Activated CD4-positive, alpha-beta T cell treated with anti-CD3 and anti-CD28 coated beads for 24 hours (primary cell): ENCODE measurements around the gene OTOG.

Experiments
- DNase-seq, 2 donors: peaks; one replicate each; pipeline ENCODE4 v3.0.0-alpha.2; 2020; ENCODE audit warnings: low read depth in 2 of 2

The OTOG gene

DNA sequence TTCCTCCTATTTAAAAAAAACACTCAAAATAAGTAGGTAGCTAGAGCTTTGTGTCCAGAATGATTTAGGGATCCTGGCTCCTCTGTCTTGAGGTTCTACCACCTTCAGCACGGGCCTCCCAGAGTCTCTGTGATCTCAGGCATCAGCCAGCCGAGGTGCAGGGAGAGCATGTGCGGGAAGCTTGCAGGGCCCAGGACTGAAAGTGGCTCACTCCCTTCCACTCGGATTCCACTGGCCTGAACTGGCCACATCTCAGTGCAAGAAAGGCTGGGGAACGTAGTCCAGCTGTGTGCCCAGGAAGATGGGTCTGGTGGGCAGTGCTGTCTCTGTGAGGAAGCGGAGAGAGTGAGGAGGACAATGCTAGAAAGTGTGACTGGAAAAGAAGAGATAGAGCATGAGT, 104.0 kb downstream of the OTOG start:
- DNase-seq: no peak

DNA sequence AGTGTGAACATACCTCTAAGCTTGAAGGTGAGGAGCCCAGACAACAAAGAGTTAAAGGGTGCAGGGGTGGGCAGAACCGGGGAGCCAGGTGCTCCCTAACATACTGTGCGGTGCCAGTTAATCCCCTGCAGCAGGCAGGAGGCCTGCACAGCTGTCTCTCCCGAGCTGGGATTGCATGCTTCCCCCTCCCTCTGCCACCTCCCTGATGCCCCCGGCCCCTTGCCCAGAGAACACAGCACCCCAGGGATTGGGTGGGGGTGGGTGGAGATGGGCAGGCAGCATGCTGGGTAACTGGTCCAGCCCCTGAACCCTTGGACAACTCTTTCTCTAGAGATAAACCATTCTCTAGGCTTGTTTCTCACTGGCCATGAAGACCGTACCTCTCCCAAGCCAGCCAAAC, 104.6 kb downstream of the OTOG start:
- no peak for DNase-seq

DNA sequence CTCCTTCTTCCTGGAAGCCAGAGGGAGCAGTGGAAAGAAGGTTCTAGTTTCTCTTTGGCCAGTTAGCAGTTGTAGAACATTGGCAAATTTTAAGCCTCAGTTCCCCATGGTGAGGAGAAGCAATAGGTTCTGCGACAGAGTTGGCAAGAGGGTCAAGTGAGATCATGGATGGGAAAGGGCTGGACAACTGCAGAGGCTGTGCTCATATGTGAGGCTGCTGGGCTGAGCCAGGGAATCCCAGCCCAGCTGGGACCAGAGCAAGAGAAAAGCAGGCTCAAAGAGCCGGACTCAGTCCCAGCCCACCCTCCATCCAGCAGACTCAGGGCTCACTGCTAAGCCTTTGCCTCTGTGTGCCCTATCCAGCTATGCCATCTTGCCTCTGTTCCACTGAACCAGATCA, 105.5 kb downstream of the OTOG start:
- no peak for DNase-seq

DNA sequence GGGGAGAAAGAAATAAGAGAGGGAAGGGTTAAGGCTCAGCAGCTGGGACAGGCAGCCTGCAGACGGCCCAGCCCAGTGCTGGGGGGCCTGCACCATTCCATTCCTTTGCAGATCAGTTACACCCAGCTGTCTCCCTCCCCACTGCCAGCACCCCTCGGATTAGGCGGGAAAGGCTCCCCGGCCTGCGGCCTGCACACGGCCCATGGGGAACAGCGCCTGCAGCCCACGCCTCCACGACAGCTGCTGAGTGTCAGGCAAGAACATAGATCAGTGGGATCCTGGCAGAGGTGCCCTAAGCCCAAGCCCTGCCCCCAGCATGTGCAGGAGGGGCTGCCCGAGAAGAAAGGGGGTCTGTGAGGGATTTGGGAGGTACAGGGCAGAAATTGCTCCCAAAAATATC, 106.6 kb downstream of the OTOG start:
- DNase-seq: no peak

DNA sequence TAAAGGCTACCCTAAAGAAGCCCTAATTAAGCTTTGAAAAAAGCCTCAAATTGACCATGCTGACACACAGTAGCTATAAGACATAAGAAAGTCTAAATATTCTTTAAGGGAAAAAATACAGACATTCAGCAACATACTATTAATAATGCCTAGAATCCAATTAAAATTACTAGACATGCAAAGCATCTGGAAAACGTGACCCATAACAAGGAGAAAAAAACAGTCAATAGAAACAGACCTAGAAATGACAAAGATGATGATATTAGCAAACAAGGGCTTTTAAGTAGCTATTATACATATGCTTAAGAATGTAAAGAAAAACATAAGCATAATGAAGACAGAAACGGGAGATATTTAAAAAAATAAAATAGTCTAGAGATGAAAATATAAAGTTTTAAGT, 108.6 kb downstream of the OTOG start:
- DNase-seq: no peak

DNA sequence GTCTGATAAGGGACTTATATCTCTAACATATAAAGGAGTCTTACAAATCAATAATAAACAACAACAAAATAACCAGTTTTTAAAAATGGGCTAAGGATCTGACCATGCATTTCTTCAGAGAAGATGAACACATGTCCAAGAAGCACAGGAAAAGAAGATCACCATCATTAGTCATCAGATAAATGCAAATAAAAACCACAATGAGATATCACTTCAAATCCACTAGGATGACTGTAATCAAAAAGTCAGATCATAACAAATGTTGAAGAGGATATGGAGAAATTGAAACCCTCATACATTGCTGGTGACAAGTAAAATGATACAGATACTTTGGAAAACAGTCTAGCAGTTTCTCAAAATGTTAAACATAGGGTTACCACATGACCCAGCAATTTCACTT, 111.2 kb downstream of the OTOG start:
- DNase-seq: no peak

DNA sequence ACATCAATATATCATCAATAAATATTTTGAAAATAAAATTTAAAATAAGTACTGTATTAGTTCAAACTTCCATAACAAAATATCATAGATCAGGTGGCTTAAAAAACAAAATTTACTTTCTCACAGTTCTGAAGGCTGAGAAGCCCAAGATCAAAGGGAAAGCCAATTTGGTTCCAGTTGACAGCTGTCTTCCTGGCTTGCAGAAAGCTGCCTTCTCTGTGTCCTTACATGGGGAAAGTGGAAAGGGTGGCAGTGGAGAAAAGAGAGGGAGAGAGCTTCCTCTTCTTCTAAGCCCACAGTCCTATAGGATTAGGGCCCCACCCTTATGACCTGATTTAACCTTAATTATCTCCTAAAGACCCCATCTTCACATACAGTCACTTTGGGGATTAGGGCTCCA, 121.1 kb downstream of the OTOG start:
- no peak for DNase-seq

DNA sequence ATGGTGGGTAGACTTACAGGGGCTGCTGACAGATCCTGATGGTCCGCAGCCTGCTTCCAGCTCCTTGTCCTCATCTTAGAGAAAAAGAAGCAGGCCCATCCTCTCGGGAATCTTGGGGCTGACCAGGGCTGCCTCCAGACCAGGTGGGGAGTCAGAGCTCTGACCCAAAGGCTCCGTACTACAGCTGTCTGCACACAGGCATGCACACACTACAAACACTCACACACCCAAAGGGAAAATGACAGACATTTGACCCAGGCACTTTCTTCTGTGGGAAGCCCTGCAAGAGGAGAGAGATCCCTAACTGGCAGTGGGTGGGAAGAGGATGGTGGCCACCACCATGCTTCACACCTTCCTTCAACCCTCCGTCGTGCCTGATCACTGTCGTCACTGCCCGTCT, 125.4 kb downstream of the OTOG start:
- no peak for DNase-seq

DNA sequence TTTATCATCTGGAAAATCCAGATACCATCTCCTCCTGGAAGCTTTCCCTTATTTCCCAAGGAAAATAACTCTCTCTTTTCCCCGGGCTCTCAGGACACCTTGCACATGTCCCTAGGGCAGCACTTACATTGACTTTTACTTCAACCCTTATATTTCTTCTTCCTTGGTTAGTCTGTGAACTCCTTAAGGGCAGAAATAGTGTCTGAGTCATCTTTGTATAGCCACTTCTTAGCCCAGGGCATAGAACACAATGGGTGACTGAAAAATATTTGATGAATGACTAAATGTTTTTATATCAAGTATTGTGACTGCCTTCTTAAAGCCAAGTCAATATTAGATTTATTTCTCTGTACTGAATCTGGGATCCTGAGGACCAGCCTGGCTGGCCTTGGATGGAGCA, 126.9 kb downstream of the OTOG start:
- DNase-seq: no peak

DNA sequence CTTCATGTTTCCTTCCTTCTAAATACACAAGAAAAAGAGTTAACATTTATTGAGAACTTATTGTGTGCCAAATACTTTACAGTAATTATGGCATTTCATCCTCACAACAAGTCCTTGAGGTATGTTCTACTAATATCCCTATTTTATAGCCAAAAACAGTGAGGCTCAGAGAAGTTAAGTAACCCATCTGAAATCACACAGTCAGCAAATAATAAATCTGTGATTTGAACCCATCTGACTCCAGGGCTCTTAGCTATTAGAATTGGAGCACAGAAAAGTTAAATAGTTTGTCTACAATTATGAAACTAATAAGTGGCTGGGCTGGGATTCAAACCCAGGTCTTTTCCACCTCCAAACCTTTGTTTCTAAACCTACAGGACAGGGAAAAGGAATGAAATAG, 135.8 kb downstream of the OTOG start:
- DNase-seq: no peak

DNA sequence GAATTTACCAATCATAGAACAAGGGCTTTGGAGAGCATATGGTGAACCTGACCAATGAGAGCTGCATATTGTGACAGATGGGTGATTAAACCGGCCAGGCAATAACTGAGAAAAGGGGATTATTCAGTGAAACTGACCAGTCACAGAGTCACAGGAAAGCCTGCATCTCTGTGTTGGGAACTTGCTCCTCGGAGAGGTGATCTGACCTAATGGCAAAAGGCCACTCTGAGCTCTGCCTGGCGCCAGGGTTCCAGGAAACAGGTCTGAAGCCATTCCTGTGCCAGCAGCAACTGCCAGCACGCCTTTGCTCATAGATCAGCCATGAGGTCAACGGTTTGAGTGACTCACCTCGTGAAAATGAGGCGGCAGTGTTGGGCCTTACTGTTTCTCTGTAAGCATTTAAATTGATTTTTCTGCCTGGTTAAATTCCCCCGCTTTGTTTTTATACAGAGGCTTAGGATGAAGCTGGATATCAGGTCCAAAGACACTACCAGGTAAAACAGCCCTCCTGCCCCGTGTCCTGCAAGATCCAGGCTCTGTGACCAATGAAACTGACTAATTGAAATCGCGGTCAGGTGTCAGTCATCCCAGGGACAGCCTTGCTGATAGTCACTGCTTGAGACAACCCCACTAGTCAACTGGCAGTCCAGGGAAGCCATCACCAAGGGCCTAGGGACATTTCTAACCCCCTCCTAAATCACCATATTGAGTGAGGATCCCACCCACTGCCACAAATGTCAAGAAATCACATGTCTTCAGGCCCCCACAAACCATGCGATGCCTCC, 136.5 kb downstream of the OTOG start:
- no peak for DNase-seq

DNA sequence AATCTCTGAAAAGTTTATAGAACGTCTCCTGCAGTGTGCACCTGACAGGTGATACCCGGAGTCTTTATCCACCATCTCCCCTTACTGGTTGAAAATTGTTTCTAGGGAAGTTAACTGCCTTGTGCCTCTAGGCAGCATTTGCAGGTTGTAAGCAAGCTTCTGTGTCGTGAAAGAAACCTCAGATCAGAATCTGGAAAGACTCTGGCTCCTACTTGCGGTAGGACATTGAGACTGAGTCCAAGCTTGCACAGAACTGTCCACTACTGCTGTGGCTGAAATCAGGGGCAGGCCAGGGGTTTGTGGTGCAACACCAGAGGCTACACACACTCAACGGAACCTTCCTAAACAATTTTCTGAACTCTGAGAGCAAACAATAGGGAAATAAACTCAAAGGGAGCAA, 137.5 kb downstream of the OTOG start:
- DNase-seq: no peak

DNA sequence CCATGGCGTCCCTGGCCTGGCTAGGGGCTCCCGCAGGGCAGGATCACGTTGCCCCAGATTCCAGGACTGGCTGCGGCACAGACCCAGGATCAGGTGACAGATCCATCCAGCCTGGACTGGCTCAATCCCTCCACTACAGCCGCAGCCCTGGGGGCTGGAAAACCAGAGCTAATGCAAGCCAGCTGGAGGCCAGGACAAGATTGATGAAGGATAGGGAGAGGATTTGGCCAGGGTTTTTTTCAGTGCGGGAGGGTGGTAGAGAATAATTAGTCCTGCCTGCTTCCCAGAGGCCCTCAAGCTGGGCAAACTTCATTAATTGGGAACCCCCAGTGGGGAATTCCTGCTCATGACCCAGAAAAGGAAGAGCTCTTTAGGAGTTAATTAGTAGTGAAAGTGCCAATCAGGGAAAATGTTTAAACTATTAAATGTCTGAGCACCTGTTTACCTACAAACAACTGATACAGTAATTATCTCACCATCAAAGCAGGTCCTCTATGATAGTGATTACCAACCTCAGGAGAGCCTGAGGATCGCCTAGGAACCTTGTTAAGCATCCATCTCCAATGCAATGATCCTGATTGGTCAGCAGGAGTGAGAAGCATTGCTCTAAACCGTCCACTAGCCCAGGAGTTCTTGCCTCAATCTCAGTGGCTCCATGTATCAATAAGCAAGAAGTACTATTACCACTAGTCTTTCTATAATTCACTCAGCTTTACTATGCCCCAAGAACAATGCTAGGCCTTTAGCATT, 139.3 kb downstream of the OTOG start:
- no peak for DNase-seq

DNA sequence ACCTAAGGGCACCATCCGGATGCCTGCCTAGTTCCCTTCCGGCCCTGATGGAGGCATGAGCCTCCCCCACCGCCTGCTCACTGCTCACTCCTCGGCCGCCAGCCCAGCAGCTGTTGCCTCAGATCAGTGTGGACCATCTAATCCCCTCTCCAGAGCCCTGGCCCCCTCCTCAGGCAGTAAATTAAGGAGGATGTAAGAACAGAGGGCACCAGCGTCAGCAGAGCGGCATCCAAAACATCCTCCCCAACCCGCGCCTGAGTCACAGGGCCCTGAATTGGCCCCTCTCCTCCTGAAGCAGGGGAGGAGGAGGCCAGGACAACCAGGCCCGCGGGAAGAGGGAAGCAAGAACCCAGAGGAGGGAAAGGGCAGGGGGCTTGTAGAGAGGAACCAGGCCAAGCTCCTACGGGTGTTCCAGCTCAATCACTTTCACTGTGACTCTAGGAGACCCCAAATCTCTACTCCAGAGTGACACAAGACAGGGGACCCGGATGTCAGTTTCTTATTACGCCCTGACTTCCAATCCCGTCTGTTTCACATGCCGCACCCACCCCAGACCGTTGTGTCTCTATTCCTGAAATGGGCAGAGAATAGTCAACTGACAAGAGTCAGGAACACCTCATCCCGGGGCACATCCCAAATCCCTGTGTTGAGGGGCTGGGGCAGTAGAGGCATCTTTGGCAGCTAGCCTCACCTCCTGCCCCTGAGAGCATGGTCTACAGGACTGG, 141.0 kb downstream of the OTOG start:
- no peak for DNase-seq

DNA sequence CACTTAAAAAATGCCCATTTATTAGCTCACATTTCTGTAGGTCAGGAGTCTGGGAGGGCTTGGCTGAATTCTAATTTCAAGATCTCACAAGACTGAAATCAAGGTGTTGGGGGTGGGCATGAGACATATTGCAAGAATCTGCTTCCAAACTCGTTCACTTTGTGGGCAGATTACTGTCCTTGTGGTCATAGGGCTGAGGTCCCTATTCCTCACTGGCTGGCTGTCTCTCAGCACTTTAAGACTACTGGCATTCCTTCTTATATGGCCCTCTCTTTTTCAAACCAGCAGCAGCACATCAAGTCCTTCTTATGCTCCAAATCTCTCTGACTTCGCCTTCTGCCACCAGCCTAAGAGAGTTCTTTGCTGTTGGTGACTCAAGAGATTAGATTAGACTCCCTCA, 144.5 kb downstream of the OTOG start:
- no peak for DNase-seq

DNA sequence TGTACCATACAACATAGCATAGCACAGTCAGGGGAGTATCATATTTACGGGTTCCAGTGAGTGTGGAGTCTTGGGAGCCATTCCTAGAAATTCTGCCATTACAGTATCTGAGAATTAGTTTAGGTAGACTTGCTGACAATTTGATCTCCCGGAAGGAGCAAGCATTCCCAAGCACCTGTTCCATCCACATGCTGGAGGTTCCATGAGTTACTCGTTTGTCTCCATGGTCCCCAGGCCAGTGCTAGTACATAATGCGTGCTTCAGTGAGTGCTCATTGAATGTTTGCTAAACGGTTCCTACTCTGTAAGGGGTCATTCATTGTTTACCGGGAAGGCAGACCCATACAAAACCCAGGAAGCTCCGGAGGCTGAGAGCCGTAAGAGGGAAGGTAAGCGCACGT, 144.9 kb downstream of the OTOG start:
- DNase-seq: no peak

DNA sequence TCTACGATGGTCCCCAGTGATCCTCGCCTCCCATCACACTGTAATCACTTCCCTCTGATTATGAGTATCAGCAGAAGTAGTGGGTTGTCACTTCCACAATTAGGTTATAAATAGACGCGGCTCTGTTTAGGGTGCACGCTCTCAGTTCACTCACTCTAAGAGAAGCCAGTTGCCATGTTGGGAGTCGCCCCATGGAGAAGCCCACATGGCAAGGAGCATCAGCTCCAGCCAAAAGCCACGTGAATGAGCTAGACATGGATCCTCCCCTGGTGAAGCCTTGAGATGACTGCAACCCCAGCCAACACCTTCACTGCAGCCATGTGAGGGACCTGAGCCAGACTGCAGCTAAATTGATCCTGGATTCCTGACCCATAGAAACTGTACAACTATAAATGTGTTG, 145.9 kb downstream of the OTOG start:
- DNase-seq: no peak

DNA sequence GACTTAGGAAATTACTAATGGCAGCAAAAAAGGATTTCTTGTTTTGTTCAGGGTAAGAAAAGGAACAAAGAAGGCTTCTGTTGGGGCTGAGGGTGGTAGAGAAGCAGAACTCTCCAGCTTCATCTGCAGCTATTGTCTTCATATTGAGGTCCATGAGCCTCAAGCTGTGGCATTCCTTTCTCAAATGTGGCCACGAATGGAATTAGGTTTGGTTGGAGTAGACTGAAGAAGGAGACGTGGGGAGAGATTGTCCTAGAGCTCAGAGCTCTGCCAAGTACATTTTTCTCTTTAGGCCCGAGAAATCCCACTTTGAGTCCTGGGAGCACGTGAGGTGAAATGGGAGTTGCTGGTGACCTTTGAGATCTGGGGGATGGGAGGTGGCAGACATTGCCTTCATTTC, 146.5 kb downstream of the OTOG start:
- DNase-seq: no peak

DNA sequence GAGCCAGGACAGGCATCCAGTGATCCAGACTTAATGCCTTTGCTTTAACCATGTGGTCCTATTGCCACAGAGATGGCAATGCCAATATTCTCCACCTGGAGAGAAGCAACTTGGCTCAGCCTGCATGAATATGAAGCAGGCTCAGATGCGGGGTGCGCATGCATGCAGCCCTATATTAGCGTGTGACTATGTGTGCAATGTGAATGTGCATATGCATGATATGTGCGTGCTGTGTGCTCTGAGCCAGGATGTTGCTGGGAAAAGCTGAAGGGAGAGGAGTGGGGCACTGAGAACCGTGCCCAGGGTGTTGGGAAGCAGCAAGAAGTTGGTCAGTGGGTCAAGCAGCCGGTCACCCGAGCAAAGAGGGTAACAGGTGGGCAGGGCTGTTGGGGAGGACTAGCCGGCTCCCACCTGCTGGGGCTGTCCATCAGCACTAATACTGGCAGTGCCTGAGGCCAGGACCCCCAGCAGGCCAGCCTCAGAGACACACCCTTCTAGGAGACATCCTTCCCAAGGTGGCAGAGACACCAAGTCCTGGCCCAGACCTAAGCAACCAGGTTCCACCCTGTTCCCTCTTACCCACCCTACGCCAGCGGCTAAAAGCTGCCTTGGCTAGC, 147.5 kb downstream of the OTOG start:
- DNase-seq: no peak

DNA sequence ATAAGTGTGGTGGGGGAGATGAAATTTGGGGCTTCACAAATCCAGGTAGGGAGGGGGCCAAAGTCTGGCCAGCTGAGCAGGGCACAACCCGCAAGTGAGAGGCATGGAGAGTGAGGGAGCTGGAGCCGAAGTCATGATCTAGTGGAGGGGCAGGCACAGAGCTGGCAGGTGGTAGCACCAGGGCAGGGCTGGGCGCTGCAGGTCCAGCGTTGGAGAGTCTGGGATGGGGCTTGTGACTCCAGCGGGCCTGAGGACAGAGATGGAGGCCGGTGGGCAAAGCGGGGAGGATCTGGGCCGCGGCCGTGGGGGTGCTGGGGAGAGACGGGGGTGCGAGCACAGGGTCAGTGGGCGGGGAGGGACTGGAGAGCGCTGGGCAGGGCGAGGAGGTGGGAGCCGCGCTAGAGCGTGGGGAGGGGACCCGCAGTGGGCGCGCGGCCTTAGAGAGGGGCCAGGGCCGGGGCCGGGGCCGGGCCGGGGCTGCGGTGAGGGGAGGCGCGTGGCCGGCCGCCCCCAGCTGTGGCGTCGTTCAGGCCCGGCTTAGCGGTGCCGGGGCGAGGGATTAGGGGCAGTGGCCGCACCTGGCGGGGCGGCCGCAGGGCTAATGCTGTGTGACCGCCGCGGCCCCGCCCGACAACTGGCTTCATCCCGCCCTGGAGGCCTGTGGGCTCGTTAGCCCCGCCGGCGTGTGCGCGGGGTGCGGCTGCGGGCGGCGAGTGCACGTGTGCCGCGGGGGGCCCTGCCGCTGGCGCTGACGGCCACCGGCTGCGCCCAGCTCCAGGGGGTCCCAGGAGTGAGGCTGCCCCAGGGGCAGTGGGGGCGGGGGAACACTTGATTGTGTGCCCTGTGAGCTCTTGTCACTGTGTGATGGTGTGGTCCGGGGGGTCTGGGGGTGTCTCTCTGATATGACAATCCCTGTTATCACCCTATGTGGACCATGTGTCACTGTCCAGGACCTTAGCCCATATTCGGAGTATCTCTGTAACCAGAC, 148.7 kb downstream of the OTOG start:
- no peak for DNase-seq

DNA sequence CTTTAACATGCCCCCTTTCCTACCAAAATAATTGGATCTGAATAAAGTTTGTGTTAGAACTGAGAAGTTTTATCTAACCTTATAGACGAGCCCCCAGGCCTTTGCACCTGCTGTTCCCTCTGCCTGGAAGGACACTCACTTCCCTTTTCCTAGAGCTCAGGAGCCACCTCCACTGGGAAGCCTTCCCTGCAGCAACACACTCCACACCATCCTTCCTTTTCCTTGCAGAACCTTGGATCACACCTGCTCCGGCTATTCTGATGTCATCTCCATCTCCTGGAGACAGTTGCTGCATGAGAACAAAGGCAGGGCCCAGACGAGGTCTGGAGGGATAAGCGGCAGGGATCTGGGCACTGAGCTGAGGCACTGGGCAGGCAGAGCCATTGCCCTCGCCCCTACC, 149.7 kb downstream of the OTOG start:
- no peak for DNase-seq
